Upper lobe of left lung (tissue), 6 donors: ENCODE data around the gene ERMAP. TPM values are rescaled to one million over a fixed set of nuclear protein-coding genes. Genes with fewer than 3 reads are reported as not detected.

ENCODE experiments used
- ATAC-seq, 2 donors: fragments of 200-7000 bp; cut with Tn5 transposase; one replicate each; pipeline ENCODE4 v1.9.1; 2022; ENCODE audit warnings: mild to moderate bottlenecking in 2 of 2, moderate library complexity in 2 of 2; ENCODE audit not compliant: low FRiP score in 2 of 2
- DNase-seq, 2 donors: peaks; one replicate each; pipeline ENCODE4 v3.0.0-alpha.2; 2019 to 2020
- H3K27ac ChIP-seq, 4 donors: fragments of 200-600 bp; sonication (generic); one replicate each; pipeline ENCODE4 v1.5.1; 2016 to 2019
- H3K27me3 ChIP-seq, 4 donors: fragments of 200-600 bp; sonication (generic); one replicate each; pipeline ENCODE4 v1.5.1; 2017 to 2019
- H3K36me3 ChIP-seq, 4 donors: fragments of 200-600 bp; sonication (generic); one replicate each; pipeline ENCODE4 v1.5.1; 2016 to 2019
- H3K4me1 ChIP-seq, 4 donors: fragments of 200-600 bp; sonication (generic); one replicate each; pipeline ENCODE4 v1.5.1; 2018 to 2019
- H3K4me3 ChIP-seq, 4 donors: fragments of 200-600 bp; sonication (generic); one replicate each; pipeline ENCODE4 v1.5.1; 2017 to 2019; ENCODE audit warnings: mild to moderate bottlenecking in 2 of 4, moderate library complexity in 1 of 4
- H3K9me3 ChIP-seq, 4 donors: fragments of 200-600 bp; sonication (generic); one replicate each; pipeline ENCODE4 v1.5.1; 2018 to 2019
- EP300 ChIP-seq, 4 donors: sonication (generic); formaldehyde crosslinking; IDR thresholded peaks; one replicate each; pipeline ENCODE4 v1.5.1; 2017; ENCODE audit warnings: antibody characterized with exemption in 4 of 4, control low read depth in 2 of 4
- POLR2A ChIP-seq, 4 donors: fragments of 450-650 bp; IDR thresholded peaks; one replicate each; pipeline ENCODE4 v1.5.1; 2016 to 2017; ENCODE audit warnings: antibody characterized with exemption in 4 of 4, mild to moderate bottlenecking in 2 of 4
- POLR2AphosphoS5 ChIP-seq, 2 donors: sonication (generic); formaldehyde crosslinking; IDR thresholded peaks; one replicate each; pipeline ENCODE4 v1.5.1; 2017; ENCODE audit warnings: antibody characterized with exemption in 2 of 2
- WGBS, 2 donors: methylation state at CpG; one replicate each; pipeline ENCODE4 v1.1.5; 2017 to 2018; 5-methylcytosine and 5-hydroxymethylcytosine counted together
- total RNA-seq, 6 donors: library from RNA; depleted of rRNA in 4 of 6; stranded (reverse); fragments of >200 nt in 4 of 6; gene quantifications; one replicate each; pipeline versions ENCODE4 v1.1.0 to v1.2.1, GENCODE V29; 2016 to 2021
- TF ChIP-seq, protein P1 (sequence below), 6 experiments: fragments of 450-650 bp in 4 of 6; fragments of 200-600 bp in 2 of 6; sonication (generic) in 2 of 6; IDR thresholded peaks; one replicate each; pipeline ENCODE4 v1.5.1; 2016 to 2019; ENCODE audit warnings: antibody characterized with exemption in 6 of 6
- donor health status: DM: no; HTN: no; CAD: no; lungs with moderate emphysema.
- donor health status: DM: no; HTN: yes; CAD: no; lungs with severe emphysema.

ERMAP gene
- total RNA-seq, 6 donors from 2014 or later = 11.6 to 41.9 (median 14.9) TPM

DNA sequence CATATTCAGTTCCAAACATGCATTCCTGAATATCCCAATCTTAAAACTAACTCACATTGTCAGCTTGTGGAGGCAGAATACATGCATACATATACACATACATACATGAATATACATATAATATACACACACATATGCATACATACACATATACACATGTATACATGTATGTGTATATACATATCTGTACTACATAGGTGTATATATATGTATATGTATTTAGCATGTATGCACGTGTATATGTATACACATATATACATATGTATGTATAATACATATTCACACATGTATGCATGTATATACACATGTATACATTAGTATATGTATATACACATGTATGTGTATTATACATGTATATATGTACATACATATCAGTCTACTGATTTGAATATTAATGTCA lies 28.3 kb downstream of the ERMAP start:
- TF ChIP-seq POLR2AphosphoS5 (IDR thresholded peaks at IDR 0.05) (no peak), POLR2A (IDR thresholded peaks at IDR 0.05) (no peak), EP300 (IDR thresholded peaks at IDR 0.05) (no peak)
- WGBS, 2 donors = 58 to 76% methylated on average over 1 of the region's 1 CpG
- no peak for ATAC-seq
- Histone ChIP-seq H3K4me3 (no peak overlapping the region), H3K27ac (no peak overlapping the region), H3K27me3 (no peaks in the 10 kb centered on the region), H3K36me3 (peaks cover 0 to 15% (median 5%) of the 10 kb centered on the region in 4 donors), H3K4me1 (peaks cover 13 to 24% (median 16%) of the 10 kb centered on the region in 4 donors), H3K9me3 (no peaks in the 10 kb centered on the region)
- DNase-seq = no peak

DNA sequence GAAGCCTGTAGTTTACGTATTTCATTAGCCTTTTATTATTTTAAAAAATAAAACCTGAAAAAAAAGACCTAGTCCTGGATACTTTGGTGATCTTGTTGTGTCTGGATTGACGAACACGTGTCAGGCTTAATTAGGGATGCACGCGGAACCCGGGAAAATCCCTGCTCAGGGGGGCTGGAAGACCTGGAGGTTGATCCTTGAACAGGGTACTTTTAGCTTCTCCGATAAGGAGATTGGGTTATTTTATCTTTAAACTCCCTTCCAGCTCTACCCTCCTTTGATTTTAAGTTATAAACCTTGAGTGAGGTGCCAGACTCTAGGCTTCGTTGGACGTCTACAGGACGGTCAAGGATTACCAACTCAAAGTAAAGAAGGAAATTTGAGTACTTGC lies 28.9 kb downstream of the ERMAP start:
- Histone ChIP-seq H3K9me3 (no peaks in the 10 kb centered on the region), H3K36me3 (peaks cover under 1 to 19% (median 8%) of the 10 kb centered on the region in 4 donors), H3K4me1 (peaks cover 13 to 24% (median 16%) of the 10 kb centered on the region in 4 donors), H3K27ac (peak overlapping the region in 2 of 4 donors; percentile 92 to 95), H3K4me3 (peak overlapping the region; percentile 24 to 97 (median 93)), H3K27me3 (no peaks in the 10 kb centered on the region)
- ATAC-seq = peak in 1 of 2 donors; percentile 16
- TF ChIP-seq, protein P1, sequence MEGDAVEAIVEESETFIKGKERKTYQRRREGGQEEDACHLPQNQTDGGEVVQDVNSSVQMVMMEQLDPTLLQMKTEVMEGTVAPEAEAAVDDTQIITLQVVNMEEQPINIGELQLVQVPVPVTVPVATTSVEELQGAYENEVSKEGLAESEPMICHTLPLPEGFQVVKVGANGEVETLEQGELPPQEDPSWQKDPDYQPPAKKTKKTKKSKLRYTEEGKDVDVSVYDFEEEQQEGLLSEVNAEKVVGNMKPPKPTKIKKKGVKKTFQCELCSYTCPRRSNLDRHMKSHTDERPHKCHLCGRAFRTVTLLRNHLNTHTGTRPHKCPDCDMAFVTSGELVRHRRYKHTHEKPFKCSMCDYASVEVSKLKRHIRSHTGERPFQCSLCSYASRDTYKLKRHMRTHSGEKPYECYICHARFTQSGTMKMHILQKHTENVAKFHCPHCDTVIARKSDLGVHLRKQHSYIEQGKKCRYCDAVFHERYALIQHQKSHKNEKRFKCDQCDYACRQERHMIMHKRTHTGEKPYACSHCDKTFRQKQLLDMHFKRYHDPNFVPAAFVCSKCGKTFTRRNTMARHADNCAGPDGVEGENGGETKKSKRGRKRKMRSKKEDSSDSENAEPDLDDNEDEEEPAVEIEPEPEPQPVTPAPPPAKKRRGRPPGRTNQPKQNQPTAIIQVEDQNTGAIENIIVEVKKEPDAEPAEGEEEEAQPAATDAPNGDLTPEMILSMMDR (IDR thresholded peaks at IDR 0.05) = no peak
- no peak for TF ChIP-seq POLR2A (IDR thresholded peaks at IDR 0.05)
- TF ChIP-seq POLR2AphosphoS5 (IDR thresholded peaks at IDR 0.05) = no peak
- TF ChIP-seq EP300 (IDR thresholded peaks at IDR 0.05) = no peak
- DNase-seq = no peak
- WGBS, 2 donors = 9 to 11% methylated on average over 10 of the region's 10 CpGs

DNA sequence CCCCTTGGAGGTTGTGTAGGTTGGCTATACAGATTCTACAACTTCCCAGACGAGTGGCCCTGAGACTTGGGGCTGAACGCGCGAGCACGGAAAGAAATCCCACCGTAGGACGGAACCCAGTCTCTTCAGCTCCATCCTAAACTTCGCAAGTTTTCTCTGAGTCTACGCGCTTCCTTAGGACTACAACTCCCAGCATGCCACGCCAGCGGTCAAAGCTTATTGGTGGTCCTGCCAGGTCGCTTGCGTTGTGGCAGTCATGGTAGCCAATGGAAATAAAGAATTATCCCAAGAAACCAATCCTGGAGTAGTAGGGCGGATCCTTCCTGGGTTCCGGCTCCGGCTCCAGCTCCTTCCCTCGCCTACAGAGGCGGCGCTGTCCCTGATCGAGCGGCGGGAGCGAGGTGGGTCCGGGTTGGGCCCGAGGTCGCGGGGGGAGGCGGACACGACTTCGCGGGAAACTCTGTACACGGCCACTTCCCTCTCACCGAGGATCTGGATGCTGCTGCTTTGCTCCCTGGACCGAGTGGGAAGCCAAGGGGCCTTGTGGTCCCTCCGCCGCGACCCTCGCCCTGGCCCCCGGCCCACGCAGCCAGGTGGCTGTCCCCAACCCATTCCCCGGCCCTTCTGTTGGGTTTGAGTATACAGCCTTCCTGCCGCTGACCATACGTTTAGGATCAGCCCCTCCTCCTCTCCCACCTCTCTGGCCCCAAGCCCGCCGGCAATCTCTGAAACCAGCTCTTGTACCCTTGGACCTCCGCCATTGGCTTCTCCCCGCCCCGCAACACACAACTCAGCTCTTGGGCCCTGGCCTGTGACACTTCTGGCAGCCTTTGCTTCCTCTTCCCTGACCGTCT lies 29.6 kb downstream of the ERMAP start, which contains the start of gene ZNF691:
Gene ZNF691, plus strand, starts transcription at position 357 of the 854 bp plus-strand sequence. CDS start 3,046 bp downstream, outside the sequence.
- Histone ChIP-seq H3K27me3 (no peaks in the 10 kb centered on the region), H3K4me1 (peaks cover 13 to 24% (median 16%) of the 10 kb centered on the region in 4 donors), H3K27ac (peak within 1 kb of the TSS; percentile 63 to 95 (median 86)), H3K9me3 (no peaks in the 10 kb centered on the region), H3K4me3 (peak within 1 kb of the TSS; percentile 76 to 97 (median 93)), H3K36me3 (peaks cover 5 to 25% (median 13%) of the 10 kb centered on the region in 4 donors)
- WGBS, 2 donors = 0 to 1% methylated on average over 22 to 50 of the region's 50 CpGs
- peak; percentile 92 to 96 for DNase-seq
- ATAC-seq = peak; percentile 98 to 99
- TF ChIP-seq POLR2AphosphoS5 (IDR thresholded peaks at IDR 0.05) = peak; percentile 87 to 91
- TF ChIP-seq, protein P1 (IDR thresholded peaks at IDR 0.05) = peak in 5 of 6 experiments; percentile 25 to 58 (median 45)
- TF ChIP-seq POLR2A (IDR thresholded peaks at IDR 0.05) = peak in 3 of 4 donors; percentile 22 to 86 (median 25)
- TF ChIP-seq EP300 (IDR thresholded peaks at IDR 0.05) = no peak

DNA sequence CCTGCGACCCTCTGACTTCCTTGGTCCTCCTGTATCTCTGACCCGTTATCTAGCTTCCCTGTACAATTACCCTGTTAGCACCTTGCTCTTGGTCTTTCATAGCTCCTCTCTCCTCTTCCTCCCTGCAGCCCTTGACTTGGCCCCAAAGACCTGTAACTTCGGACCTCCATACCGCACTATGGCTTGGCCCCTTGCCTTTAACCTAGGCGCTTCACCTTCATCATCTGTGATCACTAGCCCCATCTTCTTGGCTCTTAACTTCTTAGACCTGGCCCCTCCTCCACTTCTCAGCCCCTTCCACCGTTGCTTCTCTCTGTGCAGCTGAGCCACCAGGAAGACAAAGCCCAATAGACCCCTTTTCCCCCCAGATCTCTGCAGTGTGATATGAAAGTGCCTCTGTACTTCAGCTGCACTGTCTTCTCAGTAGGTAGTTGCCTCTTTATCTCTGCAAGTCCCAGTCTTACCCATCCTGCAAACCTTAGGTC lies 30.2 kb downstream of the ERMAP start:
- ATAC-seq (no peak), DNase-seq (no peak)
- peaks cover 10 to 31% (median 18%) of the 10 kb centered on the region in 4 donors for H3K36me3 ChIP-seq
- H3K27me3 ChIP-seq = no peaks in the 10 kb centered on the region
- peak overlapping the region; percentile 76 to 97 (median 93) for H3K4me3 ChIP-seq
- no peaks in the 10 kb centered on the region for H3K9me3 ChIP-seq
- WGBS, 2 donors = 4 to 5% methylated on average over 6 of the region's 6 CpGs
- TF ChIP-seq, protein P1 (IDR thresholded peaks at IDR 0.05) = no peak
- TF ChIP-seq POLR2AphosphoS5 (IDR thresholded peaks at IDR 0.05) (no peak), POLR2A (IDR thresholded peaks at IDR 0.05) (no peak), EP300 (IDR thresholded peaks at IDR 0.05) (no peak)
- H3K27ac ChIP-seq = peak overlapping the region in 3 of 4 donors; percentile 81 to 95 (median 92)
- peaks cover 13 to 24% (median 16%) of the 10 kb centered on the region in 4 donors for H3K4me1 ChIP-seq
